Uterus (tissue), 4 donors: Measurements from ENCODE around the gene ALAS1. TPM values are rescaled to one million over a fixed set of nuclear protein-coding genes. Genes with fewer than 3 reads are reported as not detected.

Experiments
- DNase-seq, 2 donors: peaks; one replicate each; pipeline ENCODE4 v3.0.0-alpha.2; 2019 to 2020
- H3K27ac ChIP-seq, 2 donors: fragments of 200-600 bp; sonication (generic); 1 replicate in 1 of 2; 2 replicates in 1 of 2; pipeline ENCODE4 v1.5.1; 2016 to 2018
- H3K27me3 ChIP-seq, 2 donors: fragments of 200-600 bp; sonication (generic); one replicate each; pipeline ENCODE4 v1.5.1; 2018 to 2019; ENCODE audit warnings: control low read depth in 1 of 2
- H3K36me3 ChIP-seq, 2 donors: fragments of 200-600 bp; sonication (generic); one replicate each; pipeline ENCODE4 v1.5.1; 2019; ENCODE audit warnings: control low read depth in 1 of 2
- H3K4me1 ChIP-seq, 2 donors: fragments of 200-600 bp; sonication (generic); one replicate each; pipeline ENCODE4 v1.5.1; 2018 to 2019; ENCODE audit warnings: control low read depth in 1 of 2
- H3K4me3 ChIP-seq, 2 donors: fragments of 200-600 bp; sonication (generic); 1 replicate in 1 of 2; 2 replicates in 1 of 2; pipeline ENCODE4 v1.5.1; 2018 to 2019; ENCODE audit warnings: mild to moderate bottlenecking in 1 of 2
- H3K9me3 ChIP-seq, 2 donors: fragments of 200-600 bp; sonication (generic); one replicate each; pipeline ENCODE4 v1.5.1; 2019; ENCODE audit warnings: control low read depth in 1 of 2
- CTCF ChIP-seq, 4 experiments: fragments of 200-600 bp in 2 of 4; fragments of 450-650 bp in 2 of 4; sonication (generic) in 2 of 4; IDR thresholded peaks; one replicate each; pipeline ENCODE4 v1.5.1; 2016 to 2019; ENCODE audit warnings: antibody characterized with exemption in 4 of 4, mild to moderate bottlenecking in 2 of 4, moderate library complexity in 1 of 4
- POLR2A ChIP-seq, 2 donors: fragments of 450-650 bp; IDR thresholded peaks; one replicate each; pipeline ENCODE4 v1.6.1; 2016; ENCODE audit warnings: antibody characterized with exemption in 2 of 2, mild to moderate bottlenecking in 1 of 2, moderate library complexity in 1 of 2
- intact Hi-C: fragments of 100-400 bp; cut with DNase I; formaldehyde crosslinking; loops from one replicate; pipeline ENCODE4 v1.15.1; 2023; ENCODE audit warnings: low total_unique reads
- total RNA-seq, 4 donors: library from RNA; depleted of rRNA in 3 of 4; stranded (reverse); fragments of >200 nt in 3 of 4; gene quantifications; one replicate each; pipeline versions ENCODE4 v1.1.0 to v1.2.4, GENCODE V29; 2014 to 2023
- donor health status: DM: yes; HTN: yes; CAD: no.

ALAS1 gene
- total RNA-seq, 4 donors from 2014 or later = 4.9 to 56.2 (median 36.2) TPM

- H3K4me1 ChIP-seq = peaks cover 0 to 10% of the 10 kb centered on the region in 2 donors
- H3K36me3 ChIP-seq = no peaks in the 10 kb centered on the region
- no peaks in the 10 kb centered on the region for H3K9me3 ChIP-seq
- no peaks in the 10 kb centered on the region for H3K27me3 ChIP-seq
- TF ChIP-seq POLR2A (IDR thresholded peaks at IDR 0.05) (no peak), CTCF (IDR thresholded peaks at IDR 0.05) (no peak)
- H3K27ac ChIP-seq = no peak overlapping the region
- H3K4me3 ChIP-seq = no peak overlapping the region
- intact Hi-C loops = no loop called here
- no peak for DNase-seq
Measured at GRCh38 chr3:52188556-52188955, 9.4 kb upstream of the ALAS1 start.

- H3K4me1 ChIP-seq = peaks cover 0 to 10% of the 10 kb centered on the region in 2 donors
- H3K36me3 ChIP-seq = no peaks in the 10 kb centered on the region
- DNase-seq = peak; percentile 38 to 73
- intact Hi-C loops = no loop called here
- H3K27ac ChIP-seq = peak overlapping the region; percentile 34 to 64
- H3K4me3 ChIP-seq = no peak overlapping the region
- no peaks in the 10 kb centered on the region for H3K27me3 ChIP-seq
- H3K9me3 ChIP-seq = no peaks in the 10 kb centered on the region
- no peak for TF ChIP-seq POLR2A (IDR thresholded peaks at IDR 0.05)
- no peak for TF ChIP-seq CTCF (IDR thresholded peaks at IDR 0.05)
Measured at GRCh38 chr3:52190294-52191074, 7.5 kb upstream of the ALAS1 start.

- Histone ChIP-seq H3K9me3 (no peaks in the 10 kb centered on the region), H3K36me3 (no peaks in the 10 kb centered on the region), H3K27me3 (no peaks in the 10 kb centered on the region), H3K4me3 (no peak overlapping the region), H3K4me1 (peaks cover 0 to 10% of the 10 kb centered on the region in 2 donors), H3K27ac (no peak overlapping the region)
- intact Hi-C loops = no loop called here
- no peak for DNase-seq
- no peak for TF ChIP-seq POLR2A (IDR thresholded peaks at IDR 0.05)
- TF ChIP-seq CTCF (IDR thresholded peaks at IDR 0.05) = no peak
Measured at GRCh38 chr3:52191663-52192062, 6.3 kb upstream of the ALAS1 start.

GRCh38 chr3:52193065-52193464 is 4.9 kb upstream of the ALAS1 start:
- Histone ChIP-seq H3K9me3 (no peaks in the 10 kb centered on the region), H3K36me3 (no peaks in the 10 kb centered on the region), H3K4me1 (peaks cover 0 to 10% of the 10 kb centered on the region in 2 donors), H3K27ac (no peak overlapping the region), H3K27me3 (no peaks in the 10 kb centered on the region), H3K4me3 (no peak overlapping the region)
- TF ChIP-seq POLR2A (IDR thresholded peaks at IDR 0.05) = no peak
- TF ChIP-seq CTCF (IDR thresholded peaks at IDR 0.05) = no peak
- peak; percentile 42 to 60 for DNase-seq
- intact Hi-C loops = no loop called here

- Histone ChIP-seq H3K9me3 (no peaks in the 10 kb centered on the region), H3K36me3 (no peaks in the 10 kb centered on the region), H3K4me1 (peaks cover 0 to 10% of the 10 kb centered on the region in 2 donors), H3K27ac (peak overlapping the region; percentile 57 to 70), H3K4me3 (no peak overlapping the region), H3K27me3 (no peaks in the 10 kb centered on the region)
- DNase-seq = peak; percentile 87 to 89
- no peak for TF ChIP-seq CTCF (IDR thresholded peaks at IDR 0.05)
- TF ChIP-seq POLR2A (IDR thresholded peaks at IDR 0.05) = no peak
- intact Hi-C loops = no loop called here
Measured at GRCh38 chr3:52194485-52195290, 3.3 kb upstream of the ALAS1 start.
